CD8-positive, alpha-beta memory T cell (primary cell): Measurements from ENCODE around the gene IGSF3. TPM values are rescaled to one million over a fixed set of nuclear protein-coding genes. Genes with fewer than 3 reads are reported as not detected.
"Not testable (repeated sequence)": the region's sequence is repeated elsewhere in the genome, so short reads cannot be mapped to it uniquely, and the experiment has no call there.

Experiments
- CTCF ChIA-PET: fragments of 350-600 bp; sonication (Branson Sonifier 250); formaldehyde crosslinking; loops from one replicate; lab custom pipeline; 2021; ENCODE audit warnings: antibody characterized with exemption; lab: Charles Lee
- POLR2A ChIA-PET: fragments of 350-600 bp; sonication (Branson Sonifier 250); formaldehyde crosslinking; loops from one replicate; lab custom pipeline; 2021; ENCODE audit warnings: antibody characterized with exemption; lab: Charles Lee
- DNase-seq, 5 donors: peaks; one replicate each; pipeline versions ENCODE4 v3.0.0 to v3.0.0-alpha.2; 2020 to 2022; ENCODE audit warnings: mixed read lengths in 1 of 5
- H3K27ac ChIP-seq: one replicate; pipeline ENCODE4 v1.7.0; 2013; ENCODE audit warnings: low read depth, mild to moderate bottlenecking, low read length, moderate library complexity
- H3K27me3 ChIP-seq: 2 replicates; pipeline ENCODE4 v1.7.0; 2013; ENCODE audit warnings: low read length, mild to moderate bottlenecking; ENCODE audit not compliant: insufficient read depth, poor library complexity, severe bottlenecking
- H3K36me3 ChIP-seq: 2 replicates; pipeline ENCODE4 v1.7.0; 2013; ENCODE audit warnings: mild to moderate bottlenecking, low read length, moderate library complexity; ENCODE audit not compliant: insufficient read depth
- H3K4me1 ChIP-seq: 2 replicates; pipeline ENCODE4 v1.7.0; 2013; ENCODE audit warnings: mild to moderate bottlenecking, low read length, moderate library complexity; ENCODE audit not compliant: insufficient read depth
- H3K4me3 ChIP-seq: 2 replicates; pipeline ENCODE4 v1.7.0; 2013; ENCODE audit warnings: mild to moderate bottlenecking, low read length
- H3K9me3 ChIP-seq: 2 replicates; pipeline ENCODE4 v1.7.0; 2013; ENCODE audit warnings: mild to moderate bottlenecking, low read length
- H3K27ac Mint-ChIP-seq, 8 donors: one replicate each; pipeline ENCODE4 v1.8.0; 2020 to 2021; ENCODE audit warnings: mixed read lengths in 8 of 8, mild to moderate bottlenecking in 6 of 8, inconsistent platforms in 3 of 8, moderate library complexity in 3 of 8
- H3K27me3 Mint-ChIP-seq, 2 donors: one replicate each; pipeline ENCODE4 v1.8.0; 2020 to 2021; ENCODE audit warnings: mixed read lengths in 2 of 2, mild to moderate bottlenecking in 1 of 2, moderate library complexity in 1 of 2
- H3K36me3 Mint-ChIP-seq, 3 donors: one replicate each; pipeline ENCODE4 v1.8.0; 2020 to 2021; ENCODE audit warnings: mixed read lengths in 3 of 3, inconsistent platforms in 1 of 3, mild to moderate bottlenecking in 1 of 3
- H3K4me1 Mint-ChIP-seq, 3 donors: one replicate each; pipeline ENCODE4 v1.8.0; 2020 to 2021; ENCODE audit warnings: mixed read lengths in 3 of 3, inconsistent platforms in 1 of 3, mild to moderate bottlenecking in 1 of 3
- H3K4me3 Mint-ChIP-seq, 7 donors: one replicate each; pipeline ENCODE4 v1.8.0; 2020 to 2021; ENCODE audit warnings: mixed read lengths in 7 of 7, mild to moderate bottlenecking in 6 of 7, moderate library complexity in 4 of 7, inconsistent platforms in 2 of 7
- H3K9me3 Mint-ChIP-seq, 5 donors: one replicate each; pipeline ENCODE4 v1.8.0; 2020 to 2022; ENCODE audit warnings: mixed read lengths in 5 of 5, mild to moderate bottlenecking in 3 of 5, moderate library complexity in 2 of 5, inconsistent platforms in 1 of 5
- polyA plus RNA-seq: library from polyadenylated mRNA; unstranded; fragments of 300-500 nt; fragmentation: Illumina TruSeq; gene quantifications from one replicate; pipeline ENCODE4 v1.2.3, GENCODE V29; 2021
- total RNA-seq, 2 experiments: library from RNA; stranded (reverse); gene quantifications; one replicate each; pipeline ENCODE4 v1.2.3, GENCODE V29; 2021

The IGSF3 gene
- total and polyA plus RNA-seq, 3 experiments from 2014 or later: 1.8 to 2.0 TPM; not detected in 1

- H3K27ac ChIP-seq, CTCF ChIA-PET, H3K4me3 ChIP-seq, POLR2A ChIA-PET, H3K27ac Mint-ChIP-seq, H3K9me3 Mint-ChIP-seq, H3K4me1 Mint-ChIP-seq, H3K27me3 ChIP-seq, H3K4me1 ChIP-seq, H3K4me3 Mint-ChIP-seq, DNase-seq, H3K36me3 ChIP-seq, H3K9me3 ChIP-seq: not testable (repeated sequence)
- H3K27me3 Mint-ChIP-seq: peaks cover 8 to 32% of the 10 kb centered on the region in 2 donors
- peaks cover 0 to 11% (median 2%) of the 10 kb centered on the region in 3 donors for H3K36me3 Mint-ChIP-seq
Observed at GRCh38 chr1:116619106-116619505, 48.4 kb downstream of the IGSF3 start.

- H3K27ac Mint-ChIP-seq, H3K27me3 ChIP-seq, H3K9me3 ChIP-seq, H3K27ac ChIP-seq, H3K4me3 ChIP-seq, DNase-seq, H3K4me3 Mint-ChIP-seq, H3K4me1 ChIP-seq, H3K4me1 Mint-ChIP-seq, H3K36me3 ChIP-seq, H3K9me3 Mint-ChIP-seq, CTCF ChIA-PET, POLR2A ChIA-PET: not testable (repeated sequence)
- H3K36me3 Mint-ChIP-seq: peaks cover 0 to 11% (median 2%) of the 10 kb centered on the region in 3 donors
- peaks cover 8 to 32% of the 10 kb centered on the region in 2 donors for H3K27me3 Mint-ChIP-seq
Observed at GRCh38 chr1:116617808-116618207, 49.7 kb downstream of the IGSF3 start.

DNA sequence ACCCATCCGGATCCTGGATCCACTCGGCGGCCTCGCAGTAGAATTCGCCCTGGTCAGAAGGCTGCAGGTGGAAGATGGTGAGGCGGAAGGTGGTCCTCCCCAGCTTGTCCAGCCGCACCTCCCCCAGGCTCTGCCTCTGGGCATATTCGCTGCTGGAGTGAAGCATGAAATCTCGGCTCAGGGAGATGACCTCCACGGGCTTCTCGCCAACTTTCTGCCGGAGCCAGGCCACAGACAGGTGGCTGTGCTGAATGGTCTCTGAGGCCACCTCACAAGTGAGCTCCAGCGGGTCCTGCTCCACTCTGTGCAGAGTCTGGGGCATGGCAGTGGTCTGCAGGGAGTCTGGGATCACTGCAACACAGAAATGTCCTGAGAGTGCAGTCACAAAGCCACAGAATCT, 53.7 kb downstream of the IGSF3 start:
- H3K27ac Mint-ChIP-seq, H3K27me3 ChIP-seq, H3K9me3 Mint-ChIP-seq, CTCF ChIA-PET, H3K4me1 ChIP-seq, H3K4me3 Mint-ChIP-seq, DNase-seq, H3K9me3 ChIP-seq, H3K4me3 ChIP-seq, H3K36me3 Mint-ChIP-seq, POLR2A ChIA-PET, H3K36me3 ChIP-seq, H3K27ac ChIP-seq, H3K4me1 Mint-ChIP-seq: not testable (repeated sequence)
- H3K27me3 Mint-ChIP-seq: peaks cover 5 to 16% of the 10 kb centered on the region in 2 donors

GRCh38 chr1:116609801-116610371, 57.6 kb downstream of the IGSF3 start:
- H3K27ac ChIP-seq, H3K27ac Mint-ChIP-seq, H3K27me3 Mint-ChIP-seq, H3K27me3 ChIP-seq, H3K36me3 Mint-ChIP-seq, H3K4me1 ChIP-seq, H3K36me3 ChIP-seq, DNase-seq, H3K9me3 Mint-ChIP-seq, POLR2A ChIA-PET, H3K9me3 ChIP-seq, H3K4me3 ChIP-seq, CTCF ChIA-PET, H3K4me3 Mint-ChIP-seq: not testable (repeated sequence)
- H3K4me1 Mint-ChIP-seq: peaks cover 0 to 14% (median 8%) of the 10 kb centered on the region in 3 donors

DNA sequence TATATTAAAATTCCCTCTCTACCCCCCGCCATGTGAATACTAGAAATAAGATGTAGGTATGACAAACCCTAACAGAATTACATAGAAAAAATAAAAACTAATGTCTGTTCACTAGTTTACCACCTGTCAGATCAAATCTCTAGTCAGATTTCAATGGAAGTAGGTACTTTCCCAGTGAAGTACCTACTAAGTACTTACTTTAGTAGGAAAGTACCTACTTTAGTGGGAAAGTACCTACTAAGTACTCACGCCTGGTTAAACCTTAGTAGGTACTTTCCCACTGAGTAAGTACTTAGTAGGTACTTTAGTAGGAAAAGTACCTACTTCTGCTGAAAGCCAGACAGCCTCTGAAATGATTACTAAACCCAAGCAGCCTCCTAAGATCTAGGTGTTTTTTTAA, 58.7 kb downstream of the IGSF3 start:
- DNase-seq, CTCF ChIA-PET, H3K27me3 Mint-ChIP-seq, H3K27ac Mint-ChIP-seq, H3K9me3 ChIP-seq, H3K27ac ChIP-seq, H3K27me3 ChIP-seq, H3K4me1 ChIP-seq, H3K36me3 Mint-ChIP-seq, POLR2A ChIA-PET, H3K9me3 Mint-ChIP-seq, H3K36me3 ChIP-seq, H3K4me3 Mint-ChIP-seq, H3K4me3 ChIP-seq: not testable (repeated sequence)
- H3K4me1 Mint-ChIP-seq: peaks cover 0 to 14% (median 8%) of the 10 kb centered on the region in 3 donors

GRCh38 chr1:116608151-116608550, 59.4 kb downstream of the IGSF3 start:
- H3K4me3 Mint-ChIP-seq, POLR2A ChIA-PET, H3K36me3 Mint-ChIP-seq, H3K9me3 Mint-ChIP-seq, H3K27ac ChIP-seq, H3K27me3 ChIP-seq, H3K4me3 ChIP-seq, DNase-seq, H3K27ac Mint-ChIP-seq, H3K27me3 Mint-ChIP-seq, H3K9me3 ChIP-seq, H3K36me3 ChIP-seq, CTCF ChIA-PET, H3K4me1 ChIP-seq: not testable (repeated sequence)
- H3K4me1 Mint-ChIP-seq: peaks cover 0 to 14% (median 8%) of the 10 kb centered on the region in 3 donors

DNA sequence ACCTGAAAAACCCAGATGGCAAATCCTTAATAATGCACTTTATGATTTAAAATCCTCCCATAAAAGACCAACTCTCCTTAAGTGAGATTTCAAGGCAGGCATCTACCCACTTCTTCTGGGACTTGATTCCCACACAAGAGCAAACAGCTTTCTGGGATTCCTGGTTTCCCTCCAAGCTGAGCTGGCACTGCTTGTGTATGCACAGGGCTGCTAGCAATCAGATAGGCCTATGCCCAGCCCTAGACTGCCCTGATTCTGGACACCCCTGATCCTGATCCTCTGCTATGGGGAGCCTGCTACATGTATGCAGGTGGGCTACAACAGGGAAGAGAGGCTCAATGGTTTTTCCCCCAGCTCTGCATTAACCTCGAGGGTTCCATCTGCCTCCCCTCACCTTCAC, 60.1 kb downstream of the IGSF3 start:
- CTCF ChIA-PET, H3K36me3 ChIP-seq, H3K27ac Mint-ChIP-seq, H3K4me3 ChIP-seq, H3K9me3 Mint-ChIP-seq, H3K27ac ChIP-seq, H3K36me3 Mint-ChIP-seq, POLR2A ChIA-PET, H3K27me3 Mint-ChIP-seq, H3K27me3 ChIP-seq, DNase-seq, H3K4me1 ChIP-seq, H3K9me3 ChIP-seq: not testable (repeated sequence)
- peaks cover 0 to 14% (median 8%) of the 10 kb centered on the region in 3 donors for H3K4me1 Mint-ChIP-seq
- peak overlapping the region in 1 of 7 donors; percentile 19 for H3K4me3 Mint-ChIP-seq

GRCh38 chr1:116606067-116606466, 61.5 kb downstream of the IGSF3 start:
- H3K27me3 Mint-ChIP-seq, H3K36me3 ChIP-seq, H3K4me3 ChIP-seq, DNase-seq, POLR2A ChIA-PET, H3K36me3 Mint-ChIP-seq, H3K9me3 ChIP-seq, H3K27me3 ChIP-seq, H3K27ac ChIP-seq, H3K4me3 Mint-ChIP-seq, H3K9me3 Mint-ChIP-seq, H3K27ac Mint-ChIP-seq, CTCF ChIA-PET, H3K4me1 ChIP-seq: not testable (repeated sequence)
- H3K4me1 Mint-ChIP-seq: peaks cover 0 to 14% (median 8%) of the 10 kb centered on the region in 3 donors

- Histone ChIP-seq H3K9me3 (no peaks in the 10 kb centered on the region), H3K4me3 (no peak overlapping the region), H3K27me3 (no peaks in the 10 kb centered on the region), H3K27ac (no peak overlapping the region), H3K36me3 (no peaks in the 10 kb centered on the region), H3K4me1 (no peaks in the 10 kb centered on the region)
- Mint-ChIP-seq H3K27me3 (peaks cover 4 to 5% of the 10 kb centered on the region in 2 donors), H3K9me3 (no peaks in the 10 kb centered on the region), H3K36me3 (no peaks in the 10 kb centered on the region), H3K27ac (no peak overlapping the region), H3K4me3 (no peak overlapping the region), H3K4me1 (peaks cover 0 to 14% (median 8%) of the 10 kb centered on the region in 3 donors)
- ChIA-PET CTCF (no interaction called here), POLR2A (no interaction called here)
- no peak for DNase-seq
Observed at GRCh38 chr1:116605315-116605714, 62.2 kb downstream of the IGSF3 start.
